Type B pancreatic cell (in vitro differentiated cells): ENCODE measurements around the gene DENND4A. TPM values are rescaled to one million over a fixed set of nuclear protein-coding genes. Genes with fewer than 3 reads are reported as not detected.

Experiments
- DNase-seq: peaks from one replicate; pipeline ENCODE4 v3.0.0; 2021; ENCODE audit warnings: mixed read lengths; ENCODE audit not compliant: unreplicated experiment; ENCODE audit errors: extremely low spot score
- H3K27ac Mint-ChIP-seq: 2 replicates; pipeline ENCODE4 v1.8.0; 2021; ENCODE audit warnings: mild to moderate bottlenecking, mixed read lengths
- H3K27me3 Mint-ChIP-seq: 2 replicates; pipeline ENCODE4 v1.8.0; 2021; ENCODE audit warnings: mixed read lengths
- H3K36me3 Mint-ChIP-seq: 2 replicates; pipeline ENCODE4 v1.8.0; 2021; ENCODE audit warnings: mixed read lengths
- H3K4me1 Mint-ChIP-seq: one replicate; pipeline ENCODE4 v1.8.0; 2021; ENCODE audit warnings: mixed read lengths; ENCODE audit not compliant: unreplicated experiment
- H3K4me3 Mint-ChIP-seq: 2 replicates; pipeline ENCODE4 v1.8.0; 2021; ENCODE audit warnings: mild to moderate bottlenecking, mixed read lengths
- H3K9me3 Mint-ChIP-seq: 2 replicates; pipeline ENCODE4 v1.8.0; 2021; ENCODE audit warnings: mixed read lengths
- total RNA-seq: library from RNA; stranded (reverse); gene quantifications from 2 replicates; pipeline ENCODE4 v1.2.1, GENCODE V29; 2021; ENCODE audit warnings: low replicate concordance
- TF ChIP-seq, protein P1 (sequence below): fragments of 200-600 bp; sonication (generic); conservative IDR thresholded peaks from 2 replicates; pipeline ENCODE4 v1.5.0; 2021; ENCODE audit warnings: antibody characterized with exemption, mild to moderate bottlenecking

DENND4A gene
- total RNA-seq, 1 donor from 2014 or later = 13.4 TPM

DNA sequence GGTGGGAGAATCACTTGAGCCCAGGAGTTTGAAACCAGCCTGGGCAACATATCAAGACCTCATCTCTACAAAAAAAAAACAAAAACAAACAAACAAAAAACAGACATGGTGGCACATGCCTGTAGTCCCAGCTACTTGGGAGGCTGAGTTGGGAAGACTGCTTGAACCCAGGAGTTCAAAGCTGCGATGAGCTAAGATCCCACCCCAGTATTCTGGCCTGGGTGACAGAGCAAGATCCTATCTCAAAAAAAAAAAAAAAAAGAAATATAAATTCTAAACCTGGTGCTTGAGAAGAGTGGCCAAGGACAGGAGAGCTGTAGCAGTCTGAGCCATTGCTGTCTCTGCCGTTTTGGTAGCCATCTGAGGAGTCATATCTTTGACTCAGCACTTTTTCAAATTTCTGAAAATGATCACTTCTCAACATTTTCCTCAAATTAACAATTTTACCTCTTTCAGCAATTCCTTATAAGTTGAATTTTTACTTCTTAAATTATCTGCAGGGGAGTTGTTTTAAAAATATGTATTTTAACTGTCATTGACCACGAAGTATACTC lies 3.6 kb upstream of the DENND4A start:
- Mint-ChIP-seq H3K4me1 (peaks cover 23% of the 10 kb centered on the region), H3K4me3 (no peak overlapping the region), H3K36me3 (no peaks in the 10 kb centered on the region), H3K27me3 (no peaks in the 10 kb centered on the region), H3K27ac (peak overlapping the region; percentile 84), H3K9me3 (no peaks in the 10 kb centered on the region)
- DNase-seq = no peak
- TF ChIP-seq, protein P1, sequence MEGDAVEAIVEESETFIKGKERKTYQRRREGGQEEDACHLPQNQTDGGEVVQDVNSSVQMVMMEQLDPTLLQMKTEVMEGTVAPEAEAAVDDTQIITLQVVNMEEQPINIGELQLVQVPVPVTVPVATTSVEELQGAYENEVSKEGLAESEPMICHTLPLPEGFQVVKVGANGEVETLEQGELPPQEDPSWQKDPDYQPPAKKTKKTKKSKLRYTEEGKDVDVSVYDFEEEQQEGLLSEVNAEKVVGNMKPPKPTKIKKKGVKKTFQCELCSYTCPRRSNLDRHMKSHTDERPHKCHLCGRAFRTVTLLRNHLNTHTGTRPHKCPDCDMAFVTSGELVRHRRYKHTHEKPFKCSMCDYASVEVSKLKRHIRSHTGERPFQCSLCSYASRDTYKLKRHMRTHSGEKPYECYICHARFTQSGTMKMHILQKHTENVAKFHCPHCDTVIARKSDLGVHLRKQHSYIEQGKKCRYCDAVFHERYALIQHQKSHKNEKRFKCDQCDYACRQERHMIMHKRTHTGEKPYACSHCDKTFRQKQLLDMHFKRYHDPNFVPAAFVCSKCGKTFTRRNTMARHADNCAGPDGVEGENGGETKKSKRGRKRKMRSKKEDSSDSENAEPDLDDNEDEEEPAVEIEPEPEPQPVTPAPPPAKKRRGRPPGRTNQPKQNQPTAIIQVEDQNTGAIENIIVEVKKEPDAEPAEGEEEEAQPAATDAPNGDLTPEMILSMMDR = no peak

DNA sequence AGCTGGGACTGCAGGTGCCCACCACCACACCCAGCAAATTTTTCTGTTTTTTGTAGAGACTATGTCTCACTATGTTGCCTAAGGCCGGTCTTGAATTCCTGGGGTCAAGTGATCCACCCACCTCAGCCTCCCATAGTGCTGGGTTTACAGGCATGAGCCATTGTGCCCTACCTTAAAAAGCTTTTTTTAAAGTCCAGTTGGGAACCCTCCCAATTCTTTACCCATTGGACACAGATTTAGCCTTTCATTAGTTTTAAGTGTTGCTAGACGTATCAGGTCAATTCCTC lies 1.7 kb upstream of the DENND4A start:
- no peak for DNase-seq
- Mint-ChIP-seq H3K4me3 (peak overlapping the region; percentile 72), H3K4me1 (peaks cover 25% of the 10 kb centered on the region), H3K27ac (no peak overlapping the region), H3K36me3 (no peaks in the 10 kb centered on the region), H3K9me3 (no peaks in the 10 kb centered on the region), H3K27me3 (no peaks in the 10 kb centered on the region)
- TF ChIP-seq, protein P1 = no peak

DNA sequence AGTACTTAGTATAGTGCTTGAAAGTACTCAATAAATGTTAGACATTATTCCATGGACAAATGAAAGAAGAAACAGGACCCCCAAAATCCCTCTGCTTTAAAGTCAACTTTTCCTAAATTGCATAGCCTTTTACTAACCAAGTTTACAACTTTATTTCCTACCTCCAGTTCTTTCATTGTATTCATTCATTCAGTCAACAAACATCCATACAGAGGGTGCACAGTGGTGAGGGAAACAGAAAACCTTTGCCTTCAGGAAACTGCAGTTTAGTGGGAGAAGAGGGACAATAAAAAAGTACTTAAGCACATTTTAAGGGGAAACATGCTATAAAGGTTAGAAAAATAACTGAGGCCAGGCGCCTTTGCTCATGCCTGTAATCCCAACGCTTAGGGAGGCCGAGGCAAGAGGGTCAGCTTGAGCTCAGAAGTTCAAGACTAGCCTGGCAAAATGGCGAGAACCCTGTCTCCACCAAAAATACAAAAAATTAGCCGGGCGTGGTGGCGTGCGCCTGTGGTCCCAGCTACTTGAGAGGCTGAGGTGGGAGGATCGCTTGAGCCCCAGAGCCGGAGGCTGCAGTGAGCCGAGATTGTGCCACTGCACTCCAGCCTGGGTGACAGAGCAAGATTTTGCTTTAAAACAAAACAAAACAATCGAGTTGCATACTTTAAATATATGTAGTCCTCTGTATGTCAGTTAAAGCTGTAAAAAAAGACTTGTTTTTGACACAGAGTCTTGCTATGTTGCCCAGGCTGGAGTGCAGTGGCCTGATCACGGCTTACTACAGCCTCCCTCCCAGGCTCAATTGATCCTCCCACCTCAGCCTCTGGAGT lies 1.1 kb upstream of the DENND4A start:
- Mint-ChIP-seq H3K9me3 (no peaks in the 10 kb centered on the region), H3K27me3 (no peaks in the 10 kb centered on the region), H3K4me1 (peaks cover 25% of the 10 kb centered on the region), H3K27ac (peak overlapping the region; percentile 100), H3K36me3 (no peaks in the 10 kb centered on the region), H3K4me3 (peak overlapping the region; percentile 98)
- DNase-seq = no peak
- TF ChIP-seq, protein P1 = no peak

DNA sequence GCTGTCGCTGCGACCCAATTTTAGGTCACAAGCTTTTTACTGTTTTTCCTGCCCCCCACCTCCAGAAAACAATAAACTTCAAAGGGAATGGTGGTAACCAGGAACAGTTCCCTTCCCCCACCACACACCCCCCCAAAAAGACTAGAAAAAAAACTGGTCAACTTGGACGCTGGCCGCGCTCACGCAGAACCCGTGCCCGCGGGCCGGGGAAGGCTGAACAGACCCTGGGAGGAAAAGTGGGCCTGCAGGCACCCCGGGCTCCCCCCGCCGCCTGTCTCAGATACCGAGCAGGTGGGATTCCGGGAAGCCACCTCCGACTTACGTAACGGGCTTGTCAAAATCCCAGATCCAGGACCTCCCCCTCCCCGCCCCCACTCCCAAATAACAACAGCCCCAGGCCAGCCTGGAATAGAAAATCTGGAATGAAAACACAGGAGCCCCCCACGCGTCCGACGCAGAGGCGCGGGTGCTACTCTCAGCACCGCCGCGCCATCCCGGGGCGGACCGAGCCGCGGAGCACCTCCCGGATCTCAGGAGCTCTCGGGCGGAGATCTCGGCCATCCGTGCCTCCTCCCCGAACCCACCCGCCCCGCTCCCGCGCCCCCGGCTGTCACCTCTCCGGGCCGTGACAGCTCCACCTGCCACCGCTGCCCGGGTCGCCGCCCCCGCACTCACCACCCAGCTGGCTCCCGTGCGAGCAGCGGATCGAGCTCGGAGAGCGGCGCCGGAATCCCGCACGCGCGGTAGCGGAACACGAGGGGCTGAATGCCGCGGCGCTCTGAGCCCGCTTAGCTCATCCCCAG lies 557 bp downstream of the DENND4A start:
- DNase-seq = no peak
- Mint-ChIP-seq H3K36me3 (no peaks in the 10 kb centered on the region), H3K27ac (peak overlapping the region; percentile 100), H3K9me3 (no peaks in the 10 kb centered on the region), H3K4me1 (peaks cover 19% of the 10 kb centered on the region), H3K27me3 (no peaks in the 10 kb centered on the region), H3K4me3 (peak overlapping the region; percentile 98)
- TF ChIP-seq, protein P1 = peak; percentile 9

DNA sequence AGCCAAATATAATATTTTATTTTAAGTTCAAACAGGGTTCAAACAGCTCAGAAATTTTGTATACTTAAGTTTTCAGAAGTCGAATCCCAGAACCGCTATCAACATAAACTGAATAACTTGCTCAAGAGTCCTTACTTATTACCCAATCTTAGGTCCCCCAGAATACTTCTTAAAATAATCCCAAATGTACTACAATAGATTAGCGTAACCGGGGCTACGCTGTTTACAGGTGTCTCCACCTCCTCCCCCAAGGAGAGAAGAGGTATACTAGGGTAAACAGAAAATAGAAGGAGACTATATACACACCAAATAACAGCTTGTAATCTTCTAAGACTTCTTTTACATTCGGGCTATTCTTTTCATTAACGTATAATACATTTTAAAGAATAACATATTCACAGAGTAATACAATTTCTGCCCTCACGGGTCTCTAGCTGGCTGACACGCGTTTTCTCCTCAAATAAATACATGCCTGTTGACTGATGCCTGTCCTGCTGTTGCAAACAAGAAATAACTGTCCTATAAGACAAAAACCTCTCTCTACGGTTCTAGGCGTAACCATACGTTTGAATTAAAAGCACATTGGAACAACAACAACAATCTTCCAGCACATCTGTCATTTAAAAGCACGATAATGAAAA lies 1.3 kb downstream of the DENND4A start:
- Mint-ChIP-seq H3K27ac (peak overlapping the region; percentile 76), H3K4me3 (peak overlapping the region; percentile 98), H3K27me3 (no peaks in the 10 kb centered on the region), H3K4me1 (peaks cover 16% of the 10 kb centered on the region), H3K9me3 (no peaks in the 10 kb centered on the region), H3K36me3 (no peaks in the 10 kb centered on the region)
- TF ChIP-seq, protein P1 = peak; percentile 22
- no peak for DNase-seq
